Measurements from ENCODE around the gene KIF21B.
"Not testable (repeated sequence)": the region's sequence is repeated elsewhere in the genome, so short reads cannot be mapped to it uniquely, and the experiment has no call there.

KIF21B gene

DNA sequence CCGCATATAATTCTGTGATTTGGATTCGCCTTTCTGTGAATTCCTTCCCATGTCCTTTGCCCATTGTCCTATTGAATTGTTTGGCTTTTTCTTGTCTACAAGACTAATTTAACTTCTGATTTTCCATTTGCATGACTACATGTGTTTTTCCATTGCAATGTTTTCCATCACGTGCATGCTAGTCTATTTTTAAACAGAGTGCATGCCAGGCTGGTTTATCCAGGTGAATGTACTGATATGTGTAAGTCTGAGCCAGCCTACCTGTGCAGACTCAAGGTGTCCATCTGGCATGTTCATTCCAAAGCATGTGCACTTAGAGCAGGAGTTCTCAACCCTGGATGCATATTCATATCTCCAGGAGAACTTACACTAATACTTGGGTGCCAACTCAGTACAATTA, 69.1 kb downstream of the KIF21B start:
- in situ Hi-C loops (cut with MboI; ENCODE audit: low sequenced_read_pairs), result no loop called here

DNA sequence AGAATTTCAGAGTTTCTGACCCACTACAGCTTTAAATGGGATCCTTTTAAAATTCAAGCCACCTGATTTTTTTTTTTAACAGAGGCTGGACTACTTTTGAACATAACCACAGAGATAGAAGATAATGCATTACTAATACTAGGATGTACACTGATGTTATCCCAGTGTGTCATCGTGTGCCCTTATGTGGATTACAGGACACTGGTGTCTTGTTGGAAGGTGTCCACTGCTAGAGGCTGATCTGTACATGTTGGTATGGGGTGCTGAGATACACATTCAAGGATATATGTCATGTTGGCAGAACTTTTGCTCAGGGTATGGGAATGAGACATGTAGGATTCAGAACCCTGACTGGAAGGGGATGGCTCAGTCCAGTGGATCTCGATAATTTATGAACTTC, 72.5 kb downstream of the KIF21B start:
- in situ Hi-C loops (cut with MboI; ENCODE audit: low sequenced_read_pairs), result no loop called here

GRCh38 chr1:200949626-200950025, 73.9 kb downstream of the KIF21B start:
- in situ Hi-C loops (cut with MboI; ENCODE audit: low sequenced_read_pairs), result no loop called here

- in situ Hi-C loops (cut with MboI; ENCODE audit: low sequenced_read_pairs), result no loop called here
Observed at GRCh38 chr1:200947059-200947566, 76.4 kb downstream of the KIF21B start.

GRCh38 chr1:200945111-200945510, 78.4 kb downstream of the KIF21B start:
- in situ Hi-C loops (cut with MboI; ENCODE audit: low sequenced_read_pairs), result no loop called here

DNA sequence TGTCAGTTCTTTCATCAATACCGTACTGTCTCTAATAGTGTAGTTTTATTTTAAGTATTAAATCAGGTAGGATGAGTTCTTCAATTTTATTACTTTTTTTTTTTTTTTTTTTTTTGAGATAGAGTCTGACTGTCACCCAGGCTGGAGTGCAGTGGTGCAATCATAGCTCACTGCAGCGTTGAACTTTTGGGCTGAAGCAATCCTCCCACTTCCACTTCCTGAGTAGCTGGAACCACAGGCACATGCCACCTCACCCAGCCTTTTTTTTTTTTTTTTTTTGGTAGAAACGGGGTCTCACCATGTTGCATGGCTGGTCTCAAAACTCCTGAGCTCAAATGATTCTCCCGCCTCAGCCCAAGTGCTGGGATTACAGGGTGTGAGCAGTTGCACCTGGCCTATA, 84.6 kb downstream of the KIF21B start:
- in situ Hi-C loops (cut with MboI; ENCODE audit: low sequenced_read_pairs), result no loop called here

- in situ Hi-C loops (cut with MboI; ENCODE audit: low sequenced_read_pairs), result not testable (repeated sequence)
Observed at GRCh38 chr1:200935286-200935962, 88.1 kb downstream of the KIF21B start.

GRCh38 chr1:200934676-200935245, 88.8 kb downstream of the KIF21B start:
- in situ Hi-C loops (cut with MboI; ENCODE audit: low sequenced_read_pairs), result no loop called here

DNA sequence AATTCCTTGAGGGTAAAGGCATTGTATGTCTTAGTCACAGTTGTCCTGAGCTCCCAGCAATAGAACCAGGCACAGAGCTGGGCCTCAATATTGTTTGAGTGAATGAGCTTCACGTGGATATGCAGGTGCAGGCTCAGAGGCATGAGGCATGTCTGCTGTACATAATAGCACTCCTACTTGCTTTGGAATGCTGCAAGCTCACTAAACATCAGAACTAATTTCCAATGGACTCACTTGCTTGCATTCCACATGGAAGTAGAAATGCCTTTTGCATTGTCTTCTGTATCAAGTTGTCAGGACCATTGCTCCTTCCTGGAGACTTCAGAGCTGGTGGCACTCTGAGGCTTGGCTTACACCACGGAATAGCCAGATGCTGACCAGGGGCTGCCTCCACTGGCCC, 91.7 kb downstream of the KIF21B start:
- in situ Hi-C loops (cut with MboI; ENCODE audit: low sequenced_read_pairs), result no loop called here

DNA sequence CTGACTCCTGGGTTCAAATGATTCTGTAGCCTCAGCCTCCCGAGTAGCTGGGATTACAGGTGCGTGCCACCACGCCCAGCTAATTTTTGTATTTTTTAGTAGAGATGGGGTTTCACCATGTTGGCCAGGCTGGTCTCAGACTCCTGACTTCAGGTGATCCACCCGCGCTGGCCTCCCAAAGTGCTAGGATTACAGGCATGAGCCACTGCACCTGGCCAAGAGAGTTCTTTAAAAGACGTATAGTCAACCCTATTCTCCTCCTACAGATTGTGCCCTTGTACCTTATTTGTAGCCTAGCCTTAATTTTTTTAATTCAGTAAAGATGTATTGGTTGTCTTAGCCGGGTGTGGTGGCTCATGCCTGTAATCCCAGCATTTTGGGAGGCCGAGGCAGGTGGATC, 93.2 kb downstream of the KIF21B start:
- in situ Hi-C loops (cut with MboI; ENCODE audit: low sequenced_read_pairs), result not testable (repeated sequence)

DNA sequence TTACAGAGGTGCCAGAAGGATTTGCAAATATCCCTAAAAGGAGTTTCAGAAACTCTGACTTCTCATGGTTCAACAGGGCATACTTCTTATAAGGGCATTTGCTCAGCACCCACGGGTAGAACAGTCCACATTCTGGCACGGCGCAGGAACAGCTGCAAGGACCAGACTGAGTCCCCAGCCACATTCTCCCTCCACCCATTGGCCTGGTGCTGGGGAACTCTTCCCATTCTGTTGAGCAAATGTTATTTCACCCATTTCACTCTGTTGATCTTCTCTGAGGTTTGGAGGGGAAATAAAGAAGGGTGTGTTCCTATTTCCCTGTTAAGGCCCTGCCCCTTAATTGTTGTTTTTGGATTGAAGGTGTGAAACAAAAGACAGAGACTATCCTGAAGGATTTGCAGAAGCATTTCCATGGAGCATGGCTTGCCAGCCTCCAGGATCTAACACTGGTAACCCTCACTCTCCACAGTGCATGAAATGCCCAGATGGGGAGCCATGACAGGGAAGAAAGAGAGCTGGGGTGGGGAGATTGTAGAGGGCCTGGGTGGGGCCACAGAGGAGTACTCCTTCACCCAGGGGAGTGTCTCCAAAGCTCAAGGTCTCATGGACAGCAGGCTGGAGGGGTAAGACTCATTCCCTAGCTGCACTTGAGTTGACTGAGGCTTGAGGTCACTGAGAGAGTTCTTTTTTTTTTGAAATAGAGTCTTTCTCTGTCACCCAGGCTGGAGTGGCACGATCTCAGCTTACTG, 93.8 kb downstream of the KIF21B start:
- in situ Hi-C loops (cut with MboI; ENCODE audit: low sequenced_read_pairs), result no loop called here

GRCh38 chr1:200925831-200926230, 97.7 kb downstream of the KIF21B start:
- in situ Hi-C loops (cut with MboI; ENCODE audit: low sequenced_read_pairs), result no loop called here

- in situ Hi-C loops (cut with MboI; ENCODE audit: low sequenced_read_pairs), result no loop called here
Observed at GRCh38 chr1:200923601-200924000, 99.9 kb downstream of the KIF21B start.

- in situ Hi-C loops (cut with MboI; ENCODE audit: low sequenced_read_pairs), result no loop called here
Observed at GRCh38 chr1:200922406-200922805, 101.1 kb downstream of the KIF21B start.

- in situ Hi-C loops (cut with MboI; ENCODE audit: low sequenced_read_pairs), result no loop called here
Observed at GRCh38 chr1:200921571-200922110, 101.9 kb downstream of the KIF21B start.
